DOHH2 (cell line): ENCODE data around the gene OXSM.

Experiments used
- H3F3A ChIP-seq: fragments of 200-600 bp; sonication (generic), shearing (Covaris generic); 2 replicates; pipeline ENCODE4 v1.6.0; 2016; ENCODE audit warnings: antibody characterized with exemption, mild to moderate bottlenecking; ENCODE audit not compliant: control insufficient read depth, insufficient read depth
- H3K27ac ChIP-seq: fragments of 200-600 bp; sonication (generic); 2 replicates; pipeline ENCODE4 v1.5.1; 2014; ENCODE audit warnings: low read depth, mild to moderate bottlenecking, low read length, moderate library complexity
- H3K27me3 ChIP-seq: fragments of 200-600 bp; sonication (generic); 2 replicates; pipeline ENCODE4 v1.6.1; 2014; ENCODE audit warnings: mild to moderate bottlenecking, low read length, mixed read lengths; ENCODE audit not compliant: control insufficient read depth
- H3K36me3 ChIP-seq: fragments of 200-600 bp; sonication (generic); 2 replicates; pipeline ENCODE4 v1.6.1; 2014; ENCODE audit warnings: mild to moderate bottlenecking, low read length, moderate library complexity, mixed read lengths; ENCODE audit not compliant: control insufficient read depth
- H3K4me1 ChIP-seq: fragments of 200-600 bp; sonication (generic); 2 replicates; pipeline ENCODE4 v1.6.1; 2014; ENCODE audit warnings: mild to moderate bottlenecking, low read length, mixed read lengths; ENCODE audit not compliant: control insufficient read depth
- H3K4me2 ChIP-seq: fragments of 200-600 bp; sonication (generic); 2 replicates; pipeline ENCODE4 v1.6.0; 2014; ENCODE audit warnings: mild to moderate bottlenecking, low read length, moderate library complexity
- H3K4me3 ChIP-seq: fragments of 200-600 bp; sonication (generic); 2 replicates; pipeline ENCODE4 v1.5.1; 2014; ENCODE audit warnings: mild to moderate bottlenecking, low read length, mixed read lengths
- H3K79me2 ChIP-seq: fragments of 200-600 bp; sonication (generic); 2 replicates; pipeline ENCODE4 v1.6.1; 2014; ENCODE audit warnings: mild to moderate bottlenecking, low read length, mixed read lengths; ENCODE audit not compliant: control insufficient read depth
- H3K9me2 ChIP-seq: fragments of 200-600 bp; sonication (generic); replicated peaks from 2 replicates; pipeline ENCODE4 v1.6.1; 2014; ENCODE audit warnings: mild to moderate bottlenecking, low read length, mixed read lengths; ENCODE audit not compliant: control insufficient read depth
- H3K9me3 ChIP-seq: fragments of 200-600 bp; sonication (generic); 2 replicates; pipeline ENCODE4 v1.6.1; 2014; ENCODE audit warnings: antibody characterized with exemption, low read length, mixed read lengths; ENCODE audit not compliant: control insufficient read depth, insufficient read depth
- H4K20me1 ChIP-seq: fragments of 200-600 bp; sonication (generic); 2 replicates; pipeline ENCODE4 v1.6.0; 2014; ENCODE audit warnings: low read depth, mild to moderate bottlenecking, antibody characterized with exemption, low read length, moderate library complexity; ENCODE audit not compliant: control insufficient read depth, insufficient read depth
- EZH2phosphoT487 ChIP-seq: fragments of 200-600 bp; sonication (generic); IDR thresholded peaks from 2 replicates; pipeline ENCODE4 v1.6.1; 2017; ENCODE audit warnings: borderline replicate concordance, mild to moderate bottlenecking, antibody characterized with exemption, low read length, moderate library complexity, mixed read lengths
- TF ChIP-seq, protein P1 (sequence below): fragments of 200-600 bp; sonication (generic); IDR thresholded peaks from one replicate; pipeline ENCODE4 v1.5.1; 2014; ENCODE audit warnings: antibody characterized with exemption, mild to moderate bottlenecking, low read depth, low read length; ENCODE audit not compliant: poor library complexity, severe bottlenecking

The OXSM gene

DNA sequence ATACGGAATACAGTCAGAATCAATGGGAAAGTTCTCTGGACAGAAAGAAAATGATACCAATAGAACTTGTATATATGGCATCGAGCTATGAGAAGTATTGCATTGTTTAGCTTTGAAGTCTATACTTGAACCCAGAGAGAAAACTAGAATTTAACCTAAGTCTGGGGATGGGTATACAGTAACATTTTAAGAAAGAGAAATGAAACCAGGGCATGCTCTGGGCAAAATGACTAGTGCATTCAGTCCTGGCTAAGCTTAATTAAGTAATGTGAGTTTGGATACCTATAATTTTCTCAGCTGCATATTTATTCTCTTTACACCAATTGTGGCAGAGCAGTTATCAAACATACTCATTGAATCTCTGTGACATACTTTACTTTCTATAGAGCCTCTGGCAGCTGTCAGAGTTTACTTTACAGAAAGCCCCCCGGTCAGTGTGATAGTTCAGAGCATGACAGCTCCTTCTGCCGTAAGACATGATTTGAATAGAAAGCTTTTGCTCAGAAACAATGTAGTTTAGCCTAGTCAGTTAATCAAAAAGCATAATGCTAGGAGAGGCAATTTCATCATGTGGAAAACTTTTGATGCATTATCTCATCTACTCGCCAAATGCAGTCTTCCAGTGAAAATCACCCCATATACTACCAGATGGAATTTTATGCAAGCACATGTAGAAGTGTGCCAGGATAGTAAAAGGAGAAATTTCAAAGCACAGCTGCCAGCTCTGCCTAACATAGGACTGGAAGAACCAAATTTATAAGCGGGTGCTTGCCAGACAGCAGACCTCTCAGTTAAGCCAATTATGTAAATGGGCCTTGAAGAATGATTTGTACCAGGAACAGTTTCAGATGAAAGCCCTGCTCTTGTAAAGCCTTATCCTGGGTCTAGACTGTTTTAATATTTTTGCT is 40.7 kb downstream of the OXSM start:
- no peaks in the 10 kb centered on the region for H3K36me3 ChIP-seq
- no peak overlapping the region for H3K4me2 ChIP-seq
- no peaks in the 10 kb centered on the region for H3K9me3 ChIP-seq
- H4K20me1 ChIP-seq: no peaks in the 10 kb centered on the region
- no peak overlapping the region for H3K4me3 ChIP-seq
- no peaks in the 10 kb centered on the region for H3F3A ChIP-seq
- H3K9me2 ChIP-seq: no peaks in the 10 kb centered on the region
- H3K27me3 ChIP-seq: no peaks in the 10 kb centered on the region
- H3K79me2 ChIP-seq: no peaks in the 10 kb centered on the region
- TF ChIP-seq, protein P1, sequence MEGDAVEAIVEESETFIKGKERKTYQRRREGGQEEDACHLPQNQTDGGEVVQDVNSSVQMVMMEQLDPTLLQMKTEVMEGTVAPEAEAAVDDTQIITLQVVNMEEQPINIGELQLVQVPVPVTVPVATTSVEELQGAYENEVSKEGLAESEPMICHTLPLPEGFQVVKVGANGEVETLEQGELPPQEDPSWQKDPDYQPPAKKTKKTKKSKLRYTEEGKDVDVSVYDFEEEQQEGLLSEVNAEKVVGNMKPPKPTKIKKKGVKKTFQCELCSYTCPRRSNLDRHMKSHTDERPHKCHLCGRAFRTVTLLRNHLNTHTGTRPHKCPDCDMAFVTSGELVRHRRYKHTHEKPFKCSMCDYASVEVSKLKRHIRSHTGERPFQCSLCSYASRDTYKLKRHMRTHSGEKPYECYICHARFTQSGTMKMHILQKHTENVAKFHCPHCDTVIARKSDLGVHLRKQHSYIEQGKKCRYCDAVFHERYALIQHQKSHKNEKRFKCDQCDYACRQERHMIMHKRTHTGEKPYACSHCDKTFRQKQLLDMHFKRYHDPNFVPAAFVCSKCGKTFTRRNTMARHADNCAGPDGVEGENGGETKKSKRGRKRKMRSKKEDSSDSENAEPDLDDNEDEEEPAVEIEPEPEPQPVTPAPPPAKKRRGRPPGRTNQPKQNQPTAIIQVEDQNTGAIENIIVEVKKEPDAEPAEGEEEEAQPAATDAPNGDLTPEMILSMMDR: no peak
- TF ChIP-seq EZH2phosphoT487: no peak
- H3K4me1 ChIP-seq: peaks cover 26% of the 10 kb centered on the region
- no peak overlapping the region for H3K27ac ChIP-seq

DNA sequence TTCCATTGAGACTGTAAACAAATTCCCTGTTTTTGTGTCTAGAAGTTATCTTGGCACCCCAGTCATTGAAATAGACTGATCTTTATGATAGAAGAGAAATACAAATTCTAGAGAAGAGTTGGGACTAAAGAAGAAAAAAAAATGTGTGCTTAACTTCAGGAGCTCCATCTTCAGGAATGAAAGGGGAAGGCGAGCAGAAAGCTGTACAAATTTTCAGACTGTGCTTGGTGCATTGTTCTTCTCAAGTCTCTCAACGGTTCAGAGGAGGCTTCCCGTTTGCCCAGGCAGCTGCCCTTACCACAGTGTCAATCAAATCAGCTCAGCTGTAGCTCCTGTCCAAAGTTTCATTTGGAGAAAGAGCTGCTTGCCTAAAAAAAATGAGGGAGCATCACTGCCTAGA is 41.7 kb downstream of the OXSM start:
- Histone ChIP-seq H3K9me2 (no peaks in the 10 kb centered on the region), H3K9me3 (no peaks in the 10 kb centered on the region), H3K79me2 (no peaks in the 10 kb centered on the region), H3F3A (no peaks in the 10 kb centered on the region), H3K27ac (no peak overlapping the region), H3K27me3 (no peaks in the 10 kb centered on the region), H3K36me3 (no peaks in the 10 kb centered on the region), H3K4me1 (peaks cover 26% of the 10 kb centered on the region), H4K20me1 (no peaks in the 10 kb centered on the region), H3K4me2 (peak overlapping the region; percentile 25), H3K4me3 (no peak overlapping the region)
- no peak for TF ChIP-seq EZH2phosphoT487
- TF ChIP-seq, protein P1: peak; percentile 52

DNA sequence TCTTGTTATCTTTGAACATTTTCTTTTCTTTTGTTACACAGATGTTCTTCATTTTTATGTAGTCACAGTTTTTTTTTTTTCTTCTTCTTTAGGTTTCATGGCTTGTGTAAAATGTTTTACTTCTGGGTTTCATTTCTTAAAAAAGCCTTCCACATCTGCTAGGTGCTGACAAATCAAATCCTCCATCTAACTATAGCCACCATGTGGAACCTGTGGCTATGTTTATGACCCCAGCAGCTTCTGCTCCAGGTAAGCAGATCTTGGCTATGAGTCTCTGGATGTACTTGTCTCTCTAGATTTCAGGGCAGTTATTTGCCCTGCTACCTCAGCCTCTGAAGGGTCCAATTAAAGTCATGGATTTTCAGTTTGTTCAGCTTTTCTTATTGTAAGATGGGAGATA is 44.5 kb downstream of the OXSM start:
- H3K4me3 ChIP-seq: no peak overlapping the region
- H3K27me3 ChIP-seq: no peaks in the 10 kb centered on the region
- H3F3A ChIP-seq: no peaks in the 10 kb centered on the region
- H3K36me3 ChIP-seq: no peaks in the 10 kb centered on the region
- H3K9me2 ChIP-seq: no peaks in the 10 kb centered on the region
- peaks cover 26% of the 10 kb centered on the region for H3K4me1 ChIP-seq
- H4K20me1 ChIP-seq: no peaks in the 10 kb centered on the region
- no peaks in the 10 kb centered on the region for H3K9me3 ChIP-seq
- H3K4me2 ChIP-seq: peak overlapping the region; percentile 43
- TF ChIP-seq, protein P1: no peak
- TF ChIP-seq EZH2phosphoT487: no peak
- H3K79me2 ChIP-seq: no peaks in the 10 kb centered on the region
- no peak overlapping the region for H3K27ac ChIP-seq
